ENCODE results near the gene ZNF804A.

The ZNF804A gene

DNA sequence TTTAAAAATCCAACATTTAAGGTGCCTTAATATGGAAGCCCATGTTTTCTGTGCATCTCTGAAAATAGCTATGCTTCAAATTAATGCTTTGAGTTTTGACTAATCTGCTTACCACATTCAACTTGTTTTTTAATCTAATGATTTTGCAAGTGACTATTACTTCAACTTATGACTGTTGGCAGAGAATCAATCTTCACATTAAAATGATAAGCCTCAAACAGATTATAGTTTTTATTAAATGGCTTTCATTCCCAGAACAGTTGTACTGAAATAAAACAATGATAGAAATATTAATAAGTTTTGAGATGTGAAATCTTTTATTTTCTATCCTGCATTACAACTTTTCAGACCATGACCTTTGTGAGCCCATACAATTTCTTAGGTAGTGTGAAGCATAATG lies 347.5 kb downstream of the ZNF804A start:
- H2AK5ac ChIP-seq (ENCODE audit: low read length): no peak overlapping the region
- H3K4me1 ChIP-seq (ENCODE audit: control insufficient read depth, low read depth, low read length): no peaks in the 10 kb centered on the region
- H4K8ac ChIP-seq (ENCODE audit: low read depth, low read length): no peak overlapping the region
- H3K79me1 ChIP-seq (ENCODE audit: low read length): no peaks in the 10 kb centered on the region
- H3K36me3 ChIP-seq (ENCODE audit: control insufficient read depth, insufficient read depth, low read length): no peaks in the 10 kb centered on the region
- H3K4me2 ChIP-seq (ENCODE audit: low read length): no peak overlapping the region
- no peak overlapping the region for H3K9ac ChIP-seq (ENCODE audit: low read length)
- no peaks in the 10 kb centered on the region for H3K79me2 ChIP-seq (ENCODE audit: control insufficient read depth, insufficient read depth, low read length)
- DNase-seq: no peak
- H2BK15ac ChIP-seq (replicated peaks; ENCODE audit: low read depth): no peak overlapping the region
- no peak overlapping the region for H2BK5ac ChIP-seq (ENCODE audit: low read length)
- H3K56ac ChIP-seq (ENCODE audit: low read length): no peak overlapping the region
- H3K27ac ChIP-seq (ENCODE audit: low read depth, low read length): no peak overlapping the region
- H3K4me3 ChIP-seq (ENCODE audit: low read length): no peak overlapping the region
- H3K18ac ChIP-seq (ENCODE audit: low read length): no peak overlapping the region
- no peak overlapping the region for H3K23ac ChIP-seq (ENCODE audit: low read length)
- H4K5ac ChIP-seq (ENCODE audit: low read length): no peak overlapping the region
- no peak overlapping the region for H3K4ac ChIP-seq (ENCODE audit: low read depth, low read length)
- no peak overlapping the region for H2BK120ac ChIP-seq (ENCODE audit: low read depth, low read length)
- H3K27me3 ChIP-seq (ENCODE audit: insufficient read depth, low read length, poor library complexity): no peaks in the 10 kb centered on the region

DNA sequence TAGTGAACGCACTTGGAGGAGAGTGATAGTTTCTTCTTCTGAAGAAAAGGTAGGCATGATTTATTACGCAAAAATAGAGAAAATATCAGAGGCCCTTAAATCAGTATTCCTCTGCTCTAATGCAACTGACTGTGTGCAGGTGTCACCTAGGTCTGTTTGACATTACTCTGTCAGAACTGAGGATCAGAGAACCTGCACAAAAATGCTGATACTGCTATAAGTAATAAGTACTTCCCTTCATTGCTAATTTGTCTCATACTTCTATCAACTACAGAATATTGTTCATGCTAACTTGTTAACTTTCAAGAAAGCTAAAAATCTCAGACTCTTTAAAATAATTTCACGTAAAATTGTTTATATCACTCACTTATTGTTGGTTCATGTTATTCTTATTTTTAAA lies 358.5 kb downstream of the ZNF804A start:
- 100% methylated on average over 1 of the region's 3 CpGs for WGBS (ENCODE audit: extremely low coverage, insufficient coverage, low lambda C conversion rate)
- Histone ChIP-seq H3K79me1 (ENCODE audit: low read length) (no peaks in the 10 kb centered on the region), H3K36me3 (ENCODE audit: control insufficient read depth, insufficient read depth, low read length) (no peaks in the 10 kb centered on the region), H4K8ac (ENCODE audit: low read depth, low read length) (no peak overlapping the region), H3K9ac (ENCODE audit: low read length) (no peak overlapping the region), H3K4me3 (ENCODE audit: low read length) (no peak overlapping the region), H2BK120ac (ENCODE audit: low read depth, low read length) (no peak overlapping the region), H2BK15ac (replicated peaks; ENCODE audit: low read depth) (no peak overlapping the region), H3K4ac (ENCODE audit: low read depth, low read length) (no peak overlapping the region), H3K27me3 (ENCODE audit: insufficient read depth, low read length, poor library complexity) (no peaks in the 10 kb centered on the region), H2AK5ac (ENCODE audit: low read length) (no peak overlapping the region), H3K18ac (ENCODE audit: low read length) (no peak overlapping the region), H4K5ac (ENCODE audit: low read length) (no peak overlapping the region), H3K56ac (ENCODE audit: low read length) (no peak overlapping the region), H3K4me1 (ENCODE audit: control insufficient read depth, low read depth, low read length) (no peaks in the 10 kb centered on the region), H3K79me2 (ENCODE audit: control insufficient read depth, insufficient read depth, low read length) (no peaks in the 10 kb centered on the region), H3K4me2 (ENCODE audit: low read length) (no peak overlapping the region), H3K23ac (ENCODE audit: low read length) (no peak overlapping the region), H3K27ac (ENCODE audit: low read depth, low read length) (no peak overlapping the region), H2BK5ac (ENCODE audit: low read length) (no peak overlapping the region)
- no peak for DNase-seq

DNA sequence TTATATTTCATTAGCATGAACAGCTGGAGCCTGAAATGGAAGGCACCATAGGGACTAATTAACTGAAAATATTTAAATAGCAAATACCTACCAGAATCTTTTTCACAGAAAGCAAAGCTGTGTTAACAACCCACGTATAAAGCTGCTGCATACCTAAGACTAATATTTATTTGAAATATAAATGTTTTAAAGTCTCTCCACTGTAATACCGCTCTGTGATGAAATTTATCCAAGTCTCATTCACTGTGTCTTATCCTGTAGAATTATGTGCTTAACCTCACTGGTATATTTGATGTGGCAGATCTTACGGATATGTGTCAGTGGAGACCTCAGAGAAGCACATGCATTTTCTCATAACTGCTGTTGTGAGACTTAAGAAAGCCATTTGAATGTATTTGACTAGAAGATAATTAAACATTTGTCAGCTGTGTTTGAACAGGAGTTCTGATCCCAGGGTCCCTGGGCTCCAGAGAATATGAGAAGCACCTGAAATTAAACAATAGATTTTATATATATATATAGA lies 373.3 kb downstream of the ZNF804A start:
- Histone ChIP-seq H2AK5ac (ENCODE audit: low read length) (no peak overlapping the region), H3K4me3 (ENCODE audit: low read length) (no peak overlapping the region), H3K4me2 (ENCODE audit: low read length) (no peak overlapping the region), H4K8ac (ENCODE audit: low read depth, low read length) (no peak overlapping the region), H3K4ac (ENCODE audit: low read depth, low read length) (no peak overlapping the region), H3K27ac (ENCODE audit: low read depth, low read length) (no peak overlapping the region), H3K9ac (ENCODE audit: low read length) (no peak overlapping the region), H3K27me3 (ENCODE audit: insufficient read depth, low read length, poor library complexity) (no peaks in the 10 kb centered on the region), H3K36me3 (ENCODE audit: control insufficient read depth, insufficient read depth, low read length) (no peaks in the 10 kb centered on the region), H3K23ac (ENCODE audit: low read length) (no peak overlapping the region), H3K4me1 (ENCODE audit: control insufficient read depth, low read depth, low read length) (no peaks in the 10 kb centered on the region), H3K79me2 (ENCODE audit: control insufficient read depth, insufficient read depth, low read length) (no peaks in the 10 kb centered on the region), H2BK15ac (replicated peaks; ENCODE audit: low read depth) (no peak overlapping the region), H2BK5ac (ENCODE audit: low read length) (no peak overlapping the region), H4K5ac (ENCODE audit: low read length) (no peak overlapping the region), H3K79me1 (ENCODE audit: low read length) (no peaks in the 10 kb centered on the region), H2BK120ac (ENCODE audit: low read depth, low read length) (no peak overlapping the region), H3K18ac (ENCODE audit: low read length) (no peak overlapping the region), H3K56ac (ENCODE audit: low read length) (no peak overlapping the region)
- no CpG with 5 or more reads among the region's 3 CpGs for WGBS (ENCODE audit: extremely low coverage, insufficient coverage, low lambda C conversion rate)
- no peak for DNase-seq

Measured in mesendoderm (in vitro differentiated cells).